CD4-positive, CD25-positive, alpha-beta regulatory T cell (primary cell): Measurements from ENCODE around the gene FAM174C. TPM values are rescaled to one million over a fixed set of nuclear protein-coding genes. Genes with fewer than 3 reads are reported as not detected.

Source experiments
- ATAC-seq, 2 donors: fragments of 150-1000 bp; cut with Tn5 transposase; one replicate each; pipeline ENCODE4 v1.10.0; 2021; ENCODE audit warnings: low read depth in 2 of 2, moderate number of reproducible peaks in 2 of 2, moderate library complexity in 1 of 2
- DNase-seq, 3 donors: peaks; one replicate each; pipeline versions ENCODE4 v3.0.0 to v3.0.0-alpha.2; 2012 to 2022; ENCODE audit warnings: mixed read lengths in 1 of 3
- H3K27ac ChIP-seq: one replicate; pipeline ENCODE4 v1.7.0; 2013; ENCODE audit warnings: mild to moderate bottlenecking, low read length; ENCODE audit not compliant: insufficient read depth, poor library complexity, severe bottlenecking
- H3K27me3 ChIP-seq: one replicate; pipeline ENCODE4 v1.7.0; 2013; ENCODE audit warnings: low read length; ENCODE audit not compliant: control insufficient read depth, insufficient read depth
- H3K36me3 ChIP-seq: one replicate; pipeline ENCODE4 v1.7.0; 2013; ENCODE audit warnings: mild to moderate bottlenecking, low read length, moderate library complexity; ENCODE audit not compliant: control insufficient read depth, insufficient read depth
- H3K4me1 ChIP-seq: 2 replicates; pipeline ENCODE4 v1.7.0; 2013; ENCODE audit warnings: mild to moderate bottlenecking, low read length; ENCODE audit not compliant: insufficient read depth, control insufficient read depth, poor library complexity, severe bottlenecking
- H3K4me3 ChIP-seq: one replicate; pipeline ENCODE4 v1.7.0; 2013; ENCODE audit warnings: low read depth, mild to moderate bottlenecking, low read length, moderate library complexity
- H3K9me3 ChIP-seq, 2 experiments: 1 replicate in 1 of 2; 2 replicates in 1 of 2; pipeline ENCODE4 v1.7.0; 2013; ENCODE audit warnings: low read length in 2 of 2, mild to moderate bottlenecking in 1 of 2, moderate library complexity in 1 of 2; ENCODE audit not compliant: control insufficient read depth in 2 of 2
- H3K27ac Mint-ChIP-seq, 3 donors: one replicate each; pipeline ENCODE4 v1.8.0; 2020 to 2022; ENCODE audit warnings: mild to moderate bottlenecking in 3 of 3, mixed read lengths in 3 of 3, moderate library complexity in 2 of 3
- H3K27me3 Mint-ChIP-seq: one replicate; pipeline ENCODE4 v1.8.0; 2022; ENCODE audit warnings: mild to moderate bottlenecking, mixed read lengths
- H3K36me3 Mint-ChIP-seq: one replicate; pipeline ENCODE4 v1.8.0; 2020; ENCODE audit warnings: mixed read lengths
- H3K4me1 Mint-ChIP-seq, 4 donors: one replicate each; pipeline ENCODE4 v1.8.0; 2020 to 2022; ENCODE audit warnings: mixed read lengths in 4 of 4, mild to moderate bottlenecking in 1 of 4
- H3K4me3 Mint-ChIP-seq, 4 donors: one replicate each; pipeline ENCODE4 v1.8.0; 2020 to 2022; ENCODE audit warnings: mild to moderate bottlenecking in 4 of 4, mixed read lengths in 4 of 4, moderate library complexity in 3 of 4
- H3K9me3 Mint-ChIP-seq, 7 donors: one replicate each; pipeline ENCODE4 v1.8.0; 2020 to 2022; ENCODE audit warnings: mixed read lengths in 7 of 7, mild to moderate bottlenecking in 3 of 7, moderate library complexity in 2 of 7
- polyA plus RNA-seq, 4 donors: library from polyadenylated mRNA; unstranded; fragments of 300-500 nt; fragmentation: Illumina TruSeq; gene quantifications; one replicate each; pipeline ENCODE4 v1.2.3, GENCODE V29; 2021
- total RNA-seq: library from RNA; stranded (reverse); gene quantifications from one replicate; pipeline ENCODE4 v1.2.3, GENCODE V29; 2022

The FAM174C gene
- total and polyA plus RNA-seq, 5 donors from 2014 or later = 44.2 to 91.3 (median 87.4) TPM

GRCh38 chr19:1254081-1254527 lies 21.2 kb upstream of the FAM174C start:
- peak overlapping the region; percentile 88 for H3K27ac ChIP-seq
- no peaks in the 10 kb centered on the region for H3K27me3 ChIP-seq
- DNase-seq = no peak
- H3K27me3 Mint-ChIP-seq = peaks cover 9% of the 10 kb centered on the region
- no peaks in the 10 kb centered on the region for H3K9me3 ChIP-seq
- H3K36me3 ChIP-seq = peaks cover 35% of the 10 kb centered on the region
- ATAC-seq = no peak
- H3K4me1 Mint-ChIP-seq = peaks cover 0 to 41% (median 12%) of the 10 kb centered on the region in 4 donors
- peak overlapping the region in 3 of 4 donors; percentile 48 to 66 (median 60) for H3K4me3 Mint-ChIP-seq
- no peak overlapping the region for H3K4me3 ChIP-seq
- no peaks in the 10 kb centered on the region for H3K36me3 Mint-ChIP-seq
- peaks cover 0 to 4% (median 0%) of the 10 kb centered on the region in 7 donors for H3K9me3 Mint-ChIP-seq
- H3K27ac Mint-ChIP-seq = peak overlapping the region in 1 of 3 donors; percentile 69
- peaks cover 68% of the 10 kb centered on the region for H3K4me1 ChIP-seq

- Histone ChIP-seq H3K4me1 (peaks cover 74% of the 10 kb centered on the region), H3K9me3 (no peaks in the 10 kb centered on the region), H3K27me3 (no peaks in the 10 kb centered on the region), H3K36me3 (peaks cover 35% of the 10 kb centered on the region), H3K4me3 (no peak overlapping the region), H3K27ac (peak overlapping the region; percentile 88)
- DNase-seq (no peak), ATAC-seq (no peak)
- Mint-ChIP-seq H3K9me3 (peaks cover 0 to 3% (median 0%) of the 10 kb centered on the region in 7 donors), H3K27me3 (peaks cover 12% of the 10 kb centered on the region), H3K27ac (peak overlapping the region in 1 of 3 donors; percentile 69), H3K4me1 (peaks cover 0 to 47% (median 15%) of the 10 kb centered on the region in 4 donors), H3K36me3 (no peaks in the 10 kb centered on the region), H3K4me3 (peak overlapping the region in 3 of 4 donors; percentile 48 to 66 (median 60))
Observed at GRCh38 chr19:1254530-1255185, 20.7 kb upstream of the FAM174C start.

GRCh38 chr19:1255186-1256161 lies 19.9 kb upstream of the FAM174C start:
- DNase-seq (no peak), ATAC-seq (no peak)
- H3K27ac Mint-ChIP-seq = peak overlapping the region in 1 of 3 donors; percentile 79
- Histone ChIP-seq H3K27ac (peak overlapping the region; percentile 47), H3K4me1 (peaks cover 82% of the 10 kb centered on the region), H3K4me3 (no peak overlapping the region), H3K9me3 (no peaks in the 10 kb centered on the region), H3K27me3 (no peaks in the 10 kb centered on the region), H3K36me3 (peaks cover 35% of the 10 kb centered on the region)
- H3K27me3 Mint-ChIP-seq = peaks cover 16% of the 10 kb centered on the region
- peaks cover 0 to 51% (median 18%) of the 10 kb centered on the region in 4 donors for H3K4me1 Mint-ChIP-seq
- H3K9me3 Mint-ChIP-seq = peaks cover 0 to 2% (median 0%) of the 10 kb centered on the region in 7 donors
- H3K36me3 Mint-ChIP-seq = no peaks in the 10 kb centered on the region
- H3K4me3 Mint-ChIP-seq = no peak overlapping the region

GRCh38 chr19:1256646-1257474 lies 18.5 kb upstream of the FAM174C start:
- peaks cover 0 to 56% (median 20%) of the 10 kb centered on the region in 4 donors for H3K4me1 Mint-ChIP-seq
- peaks cover 16% of the 10 kb centered on the region for H3K27me3 Mint-ChIP-seq
- peaks cover 87% of the 10 kb centered on the region for H3K4me1 ChIP-seq
- H3K4me3 Mint-ChIP-seq = peak overlapping the region; percentile 61 to 96 (median 78)
- DNase-seq (no peak), ATAC-seq (no peak)
- no peak overlapping the region for H3K4me3 ChIP-seq
- H3K36me3 ChIP-seq = peaks cover 35% of the 10 kb centered on the region
- H3K9me3 Mint-ChIP-seq = peaks cover 0 to 2% (median 0%) of the 10 kb centered on the region in 7 donors
- peak overlapping the region; percentile 100 for H3K27ac ChIP-seq
- H3K27ac Mint-ChIP-seq = peak overlapping the region in 2 of 3 donors; percentile 2 to 81
- H3K36me3 Mint-ChIP-seq = no peaks in the 10 kb centered on the region
- H3K27me3 ChIP-seq = no peaks in the 10 kb centered on the region
- H3K9me3 ChIP-seq = no peaks in the 10 kb centered on the region

- Mint-ChIP-seq H3K36me3 (no peaks in the 10 kb centered on the region), H3K27me3 (peaks cover 16% of the 10 kb centered on the region), H3K27ac (peak overlapping the region; percentile 48 to 99 (median 97)), H3K4me3 (peak overlapping the region; percentile 85 to 96 (median 92)), H3K9me3 (peaks cover 0 to 2% (median 0%) of the 10 kb centered on the region in 7 donors), H3K4me1 (peaks cover 0 to 62% (median 22%) of the 10 kb centered on the region in 4 donors)
- peak overlapping the region; percentile 100 for H3K27ac ChIP-seq
- ATAC-seq = no peak
- H3K36me3 ChIP-seq = peaks cover 35% of the 10 kb centered on the region
- H3K4me1 ChIP-seq = peaks cover 87% of the 10 kb centered on the region
- no peaks in the 10 kb centered on the region for H3K9me3 ChIP-seq
- no peaks in the 10 kb centered on the region for H3K27me3 ChIP-seq
- DNase-seq = no peak
- H3K4me3 ChIP-seq = no peak overlapping the region
Observed at GRCh38 chr19:1257475-1258162, 17.7 kb upstream of the FAM174C start.

GRCh38 chr19:1258163-1258492 lies 17.2 kb upstream of the FAM174C start:
- ATAC-seq (no peak), DNase-seq (no peak)
- H3K4me1 Mint-ChIP-seq = peaks cover 0 to 67% (median 23%) of the 10 kb centered on the region in 4 donors
- peaks cover 83% of the 10 kb centered on the region for H3K4me1 ChIP-seq
- no peaks in the 10 kb centered on the region for H3K36me3 Mint-ChIP-seq
- peaks cover 0 to 2% (median 0%) of the 10 kb centered on the region in 7 donors for H3K9me3 Mint-ChIP-seq
- H3K36me3 ChIP-seq = peaks cover 35% of the 10 kb centered on the region
- H3K27ac ChIP-seq = peak overlapping the region; percentile 100
- peak overlapping the region; percentile 57 for H3K4me3 ChIP-seq
- peak overlapping the region; percentile 48 to 99 (median 97) for H3K27ac Mint-ChIP-seq
- H3K9me3 ChIP-seq = no peaks in the 10 kb centered on the region
- peaks cover 16% of the 10 kb centered on the region for H3K27me3 Mint-ChIP-seq
- peak overlapping the region; percentile 85 to 96 (median 92) for H3K4me3 Mint-ChIP-seq
- no peaks in the 10 kb centered on the region for H3K27me3 ChIP-seq
